Testis (tissue), 3 donors: ENCODE measurements around the gene ABHD4. TPM values are rescaled to one million over a fixed set of nuclear protein-coding genes. Genes with fewer than 3 reads are reported as not detected.

Experiments
- DNase-seq: peaks from one replicate; pipeline ENCODE4 v3.0.0-alpha.2; 2019
- H3K27ac ChIP-seq, 2 donors: fragments of 200-600 bp; sonication (generic); one replicate each; pipeline ENCODE4 v1.5.1; 2019
- H3K27me3 ChIP-seq: fragments of 200-600 bp; sonication (generic); one replicate; pipeline ENCODE4 v1.5.1; 2019
- H3K36me3 ChIP-seq: fragments of 200-600 bp; sonication (generic); one replicate; pipeline ENCODE4 v1.5.1; 2017; ENCODE audit warnings: low read depth; ENCODE audit errors: missing control alignments
- H3K4me1 ChIP-seq: fragments of 200-600 bp; sonication (generic); one replicate; pipeline ENCODE4 v1.5.1; 2019
- H3K4me3 ChIP-seq, 2 donors: fragments of 200-600 bp; sonication (generic); one replicate each; pipeline ENCODE4 v1.5.1; 2017 to 2019
- H3K9me3 ChIP-seq: fragments of 200-600 bp; sonication (generic); one replicate; pipeline ENCODE4 v1.5.1; 2017
- CTCF ChIP-seq, 3 experiments: fragments of 450-650 bp in 2 of 3; fragments of 200-600 bp in 1 of 3; sonication (generic) in 1 of 3; IDR thresholded peaks; one replicate each; pipeline ENCODE4 v1.5.1; 2016 to 2019; ENCODE audit warnings: antibody characterized with exemption in 3 of 3, mild to moderate bottlenecking in 2 of 3, moderate library complexity in 1 of 3
- POLR2A ChIP-seq: fragments of 450-650 bp; IDR thresholded peaks from one replicate; pipeline ENCODE4 v1.6.1; 2017; ENCODE audit warnings: antibody characterized with exemption, mild to moderate bottlenecking, moderate library complexity
- WGBS, 2 donors: methylation state at CpG; one replicate each; pipeline ENCODE4 v1.1.5; 2018; 5-methylcytosine and 5-hydroxymethylcytosine counted together
- intact Hi-C: fragments of 100-400 bp; cut with DNase I; formaldehyde crosslinking; loops from one replicate; pipeline ENCODE4 v1.15.1; 2023; ENCODE audit warnings: low total_unique reads
- polyA plus RNA-seq: library from polyadenylated mRNA; stranded (reverse); fragments of 350-450 nt; fragmentation: Illumina TruSeq; extraction: RNeasy Lipid Tissue Mini Kit (QIAGEN cat#74804); gene quantifications from one replicate; pipeline ENCODE4 v1.2.3, GENCODE V29; 2014; ENCODE audit warnings: low read depth, low replicate concordance; ENCODE audit not compliant: insufficient read depth
- total RNA-seq, 2 donors: library from RNA; depleted of rRNA; stranded (reverse); fragments of >200 nt; gene quantifications; one replicate each; pipeline ENCODE4 v1.2.3, GENCODE V29; 2016

Gene ABHD4
- total and polyA plus RNA-seq, 3 donors from 2014 or later = 111 to 158 (median 122) TPM

DNA sequence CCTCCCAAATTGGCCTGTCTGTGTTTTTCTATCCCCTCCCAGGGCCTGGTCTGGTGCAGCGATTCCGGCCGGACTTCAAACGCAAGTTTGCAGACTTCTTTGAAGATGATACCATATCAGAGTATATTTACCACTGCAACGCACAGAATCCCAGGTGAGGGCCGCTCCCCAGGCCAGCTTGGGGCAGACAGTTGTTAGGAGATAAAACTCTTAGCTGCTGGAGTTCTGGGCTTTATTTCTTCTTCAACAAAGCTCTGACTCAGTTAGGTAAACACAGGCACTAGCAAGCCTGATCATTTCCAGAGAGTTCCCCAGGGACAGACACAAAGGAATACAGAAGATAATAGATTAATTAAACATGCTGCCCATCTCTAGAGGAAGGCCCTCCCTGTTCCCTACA, 8.3 kb downstream of the ABHD4 start:
- no peak for DNase-seq
- no peak overlapping the region for H3K27ac ChIP-seq
- no peaks in the 10 kb centered on the region for H3K36me3 ChIP-seq
- H3K9me3 ChIP-seq = no peaks in the 10 kb centered on the region
- intact Hi-C loops = no loop called here
- peaks cover 7% of the 10 kb centered on the region for H3K4me1 ChIP-seq
- no peak for TF ChIP-seq CTCF (IDR thresholded peaks at IDR 0.05)
- no peak for TF ChIP-seq POLR2A
- no peak overlapping the region for H3K4me3 ChIP-seq
- no peaks in the 10 kb centered on the region for H3K27me3 ChIP-seq
- WGBS, 2 donors = 91 to 92% methylated on average over 6 of the region's 6 CpGs

- WGBS, 2 donors = 68 to 92% methylated on average over 2 to 3 of the region's 3 CpGs
- H3K9me3 ChIP-seq = no peaks in the 10 kb centered on the region
- H3K4me1 ChIP-seq = no peaks in the 10 kb centered on the region
- H3K27me3 ChIP-seq = no peaks in the 10 kb centered on the region
- no peak overlapping the region for H3K4me3 ChIP-seq
- no peak for DNase-seq
- H3K27ac ChIP-seq = no peak overlapping the region
- no peaks in the 10 kb centered on the region for H3K36me3 ChIP-seq
- TF ChIP-seq CTCF (IDR thresholded peaks at IDR 0.05) (no peak), POLR2A (no peak)
- intact Hi-C loops = no loop called here
Measured at GRCh38 chr14:22607291-22607690, 9.2 kb downstream of the ABHD4 start.

DNA sequence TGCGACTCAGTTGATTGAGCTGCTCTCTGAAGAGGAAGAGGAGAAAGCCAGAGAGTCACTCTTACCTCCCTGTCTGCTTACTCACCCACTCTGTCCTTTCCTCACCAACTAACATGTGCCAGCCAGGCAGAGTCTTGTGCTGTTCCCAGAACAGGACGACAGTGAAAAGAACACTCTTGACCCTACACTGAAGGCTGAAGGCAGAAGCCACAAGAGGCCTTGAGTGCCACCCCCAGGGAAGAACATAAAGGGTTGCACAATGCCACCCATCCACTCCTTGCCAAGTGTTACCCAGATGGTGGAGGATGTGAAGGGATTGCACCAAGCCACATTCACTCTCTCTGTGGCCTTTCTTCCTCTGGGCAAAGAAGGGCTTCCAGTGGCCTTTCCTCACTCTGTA, 12.8 kb downstream of the ABHD4 start:
- Histone ChIP-seq H3K4me3 (no peak overlapping the region), H3K9me3 (no peaks in the 10 kb centered on the region), H3K27me3 (no peaks in the 10 kb centered on the region), H3K27ac (no peak overlapping the region), H3K36me3 (no peaks in the 10 kb centered on the region), H3K4me1 (peaks cover 4% of the 10 kb centered on the region)
- intact Hi-C loops = no loop called here
- DNase-seq = no peak
- WGBS, 2 donors = 84 to 92% methylated on average over 2 of the region's 2 CpGs
- TF ChIP-seq POLR2A = no peak
- no peak for TF ChIP-seq CTCF (IDR thresholded peaks at IDR 0.05)

DNA sequence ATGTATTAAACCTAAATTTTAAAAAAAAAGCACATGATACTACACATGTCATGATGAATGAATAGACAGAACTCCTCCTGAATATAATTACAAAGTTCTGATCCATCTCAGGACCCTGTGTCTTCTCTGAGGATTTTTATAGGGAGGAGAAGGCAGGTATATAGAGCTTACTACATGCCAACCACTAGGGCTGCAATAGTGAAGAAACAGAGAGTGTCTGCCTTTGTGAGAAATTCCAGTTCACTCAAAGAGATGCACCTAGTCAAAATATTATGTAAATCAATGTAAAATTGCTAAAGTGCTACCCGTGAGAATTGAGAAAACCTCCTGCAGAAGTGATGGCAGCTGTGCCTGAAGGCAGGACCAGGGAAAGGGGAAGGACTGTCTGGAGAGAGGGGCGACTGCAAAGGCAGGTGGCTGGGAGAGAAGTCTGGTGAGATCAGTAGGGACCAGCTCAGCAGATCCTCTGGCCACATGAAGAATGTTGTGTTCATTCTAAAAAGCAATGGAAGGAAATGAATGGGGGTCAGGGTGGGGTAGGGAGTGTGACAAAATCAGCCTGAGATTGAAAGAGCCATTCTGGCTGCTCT, 15.1 kb downstream of the ABHD4 start:
- WGBS, 2 donors = 79 to 90% methylated on average over 2 of the region's 2 CpGs

More for the DNA sequence above, 15.1 kb downstream of the ABHD4 start:
- Histone ChIP-seq H3K36me3 (no peaks in the 10 kb centered on the region), H3K27ac (no peak overlapping the region), H3K9me3 (no peaks in the 10 kb centered on the region), H3K4me3 (no peak overlapping the region), H3K27me3 (no peaks in the 10 kb centered on the region), H3K4me1 (peaks cover 4% of the 10 kb centered on the region)
- TF ChIP-seq CTCF (IDR thresholded peaks at IDR 0.05) (no peak), POLR2A (no peak)
- intact Hi-C loops = no loop called here
- DNase-seq = no peak
